SU-DHL-6 (cell line): ENCODE data around the gene CACNA1C.
"Not testable (repeated sequence)": the region's sequence is repeated elsewhere in the genome, so short reads cannot be mapped to it uniquely, and the experiment has no call there.

Experiments used
- H2AFZ ChIP-seq: fragments of 200-600 bp; sonication (generic); 2 replicates; pipeline ENCODE4 v1.6.1; 2014; ENCODE audit warnings: low read depth, mild to moderate bottlenecking, moderate library complexity, mixed read lengths, antibody characterized with exemption, low read length; ENCODE audit not compliant: severe bottlenecking
- H3F3A ChIP-seq: fragments of 200-600 bp; shearing (Covaris generic); 2 replicates; pipeline ENCODE4 v1.6.0; 2016; ENCODE audit warnings: antibody characterized with exemption, mild to moderate bottlenecking; ENCODE audit not compliant: insufficient read depth
- H3K27ac ChIP-seq: fragments of 200-600 bp; sonication (generic); 2 replicates; pipeline ENCODE4 v1.5.1; 2016; ENCODE audit warnings: low read depth, mild to moderate bottlenecking, low read length, moderate library complexity, mixed read lengths
- H3K27me3 ChIP-seq: fragments of 200-600 bp; sonication (generic), shearing (Covaris generic); 2 replicates; pipeline ENCODE4 v1.6.0; 2014; ENCODE audit warnings: mild to moderate bottlenecking, low read length
- H3K36me3 ChIP-seq: fragments of 200-600 bp; sonication (generic); 2 replicates; pipeline ENCODE4 v1.6.1; 2014; ENCODE audit warnings: mild to moderate bottlenecking, low read length, mixed read lengths
- H3K4me2 ChIP-seq: fragments of 300-600, 200-600 bp; shearing (Covaris generic), sonication (generic); 2 replicates; pipeline ENCODE4 v1.6.0; 2014; ENCODE audit warnings: low read length, low read depth, mild to moderate bottlenecking; ENCODE audit not compliant: poor library complexity, severe bottlenecking
- H3K4me3 ChIP-seq: fragments of 200-600 bp; sonication (generic); 2 replicates; pipeline ENCODE4 v1.5.1; 2014; ENCODE audit warnings: antibody characterized with exemption, low read length, mild to moderate bottlenecking, mixed read lengths; ENCODE audit not compliant: insufficient read depth, poor library complexity, severe bottlenecking
- H3K79me2 ChIP-seq: fragments of 200-600 bp; sonication (generic); 2 replicates; pipeline ENCODE4 v1.6.1; 2014; ENCODE audit warnings: mild to moderate bottlenecking, low read length, moderate library complexity; ENCODE audit not compliant: insufficient read depth
- H3K9ac ChIP-seq: fragments of 200-600 bp; sonication (generic); 2 replicates; pipeline ENCODE4 v1.7.0; 2014; ENCODE audit warnings: mild to moderate bottlenecking, low read length
- H3K9me2 ChIP-seq: fragments of 200-600 bp; sonication (generic); replicated peaks from 2 replicates; pipeline ENCODE4 v1.6.1; 2014; ENCODE audit warnings: low read length; ENCODE audit not compliant: insufficient read depth
- H3K9me3 ChIP-seq: fragments of 200-600 bp; sonication (generic); 2 replicates; pipeline ENCODE4 v1.6.1; 2014; ENCODE audit warnings: low read length, mixed read lengths; ENCODE audit not compliant: insufficient read depth
- H4K20me1 ChIP-seq: fragments of 200-600 bp; sonication (generic); 2 replicates; pipeline ENCODE4 v1.6.1; 2014; ENCODE audit warnings: low read depth, mild to moderate bottlenecking, antibody characterized with exemption, low read length, moderate library complexity, mixed read lengths
- CTCF ChIP-seq: fragments of 200-600 bp; sonication (generic); IDR thresholded peaks from one replicate; pipeline ENCODE4 v1.5.1; 2017; ENCODE audit warnings: antibody characterized with exemption, mild to moderate bottlenecking, low read length, moderate library complexity; ENCODE audit not compliant: insufficient read depth, poor library complexity, severe bottlenecking
- EZH2phosphoT487 ChIP-seq: fragments of 200-600 bp; sonication (generic), shearing (Covaris generic); conservative IDR thresholded peaks from 2 replicates; pipeline ENCODE4 v1.6.1; 2018; ENCODE audit warnings: mild to moderate bottlenecking, antibody characterized with exemption, low read length, moderate library complexity, mixed read lengths

The CACNA1C gene

GRCh38 chr12:2488596-2488995 is 435.8 kb downstream of the CACNA1C start:
- Histone ChIP-seq H3K9ac (no peak overlapping the region), H3K9me3 (no peaks in the 10 kb centered on the region), H3K36me3 (no peaks in the 10 kb centered on the region), H3K4me3 (no peak overlapping the region), H2AFZ (no peak overlapping the region), H3K9me2 (no peaks in the 10 kb centered on the region), H3K27ac (no peak overlapping the region), H3F3A (no peaks in the 10 kb centered on the region), H3K27me3 (0 out of 2 replicates have a peak, but pooled peaks cover 5% of the 10 kb centered on the region), H4K20me1 (no peaks in the 10 kb centered on the region), H3K4me2 (no peak overlapping the region), H3K79me2 (no peaks in the 10 kb centered on the region)
- TF ChIP-seq CTCF: no peak

- no peak for TF ChIP-seq CTCF
- Histone ChIP-seq H3K9me2 (no peaks in the 10 kb centered on the region), H3K79me2 (no peaks in the 10 kb centered on the region), H3K9me3 (no peaks in the 10 kb centered on the region), H2AFZ (no peak overlapping the region), H4K20me1 (no peaks in the 10 kb centered on the region), H3K27me3 (0 out of 2 replicates have a peak, but pooled peaks cover 5% of the 10 kb centered on the region), H3F3A (no peaks in the 10 kb centered on the region), H3K4me2 (no peak overlapping the region), H3K9ac (no peak overlapping the region), H3K4me3 (no peak overlapping the region), H3K36me3 (no peaks in the 10 kb centered on the region), H3K27ac (no peak overlapping the region)
These were observed 436.5 kb downstream of the CACNA1C start for GRCh38 chr12:2489275-2489674.

GRCh38 chr12:2490831-2491230 is 438.0 kb downstream of the CACNA1C start:
- no peak overlapping the region for H3K4me2 ChIP-seq
- no peak overlapping the region for H3K9ac ChIP-seq
- H2AFZ ChIP-seq: no peak overlapping the region
- H3F3A ChIP-seq: no peaks in the 10 kb centered on the region
- 0 out of 2 replicates have a peak, but pooled peaks cover 5% of the 10 kb centered on the region for H3K27me3 ChIP-seq
- no peak overlapping the region for H3K4me3 ChIP-seq
- H3K9me2 ChIP-seq: no peaks in the 10 kb centered on the region
- TF ChIP-seq EZH2phosphoT487 (no peak), CTCF (no peak)
- no peaks in the 10 kb centered on the region for H4K20me1 ChIP-seq
- H3K36me3 ChIP-seq: no peaks in the 10 kb centered on the region
- H3K9me3 ChIP-seq: no peaks in the 10 kb centered on the region
- no peak overlapping the region for H3K27ac ChIP-seq
- H3K79me2 ChIP-seq: no peaks in the 10 kb centered on the region

GRCh38 chr12:2491349-2491748 is 438.6 kb downstream of the CACNA1C start:
- not testable (repeated sequence) for H3K4me2 ChIP-seq, H4K20me1 ChIP-seq, H2AFZ ChIP-seq, H3K27me3 ChIP-seq, H3K27ac ChIP-seq, H3K9me2 ChIP-seq, H3K9ac ChIP-seq, H3K36me3 ChIP-seq, H3K9me3 ChIP-seq, H3K79me2 ChIP-seq, H3F3A ChIP-seq, H3K4me3 ChIP-seq
